Neuron (in vitro differentiated cells): ENCODE data around the gene DMGDH.
"Not testable (repeated sequence)": the region's sequence is repeated elsewhere in the genome, so short reads cannot be mapped to it uniquely, and the experiment has no call there.

ENCODE experiments used
- H2AFZ ChIP-seq: one replicate; pipeline ENCODE4 v1.6.1; 2013; ENCODE audit warnings: low read depth, mild to moderate bottlenecking, inconsistent platforms, low read length, moderate library complexity
- H3K27me3 ChIP-seq: one replicate; pipeline ENCODE4 v1.6.1; 2013; ENCODE audit warnings: low read length; ENCODE audit not compliant: insufficient read depth
- H3K36me3 ChIP-seq: one replicate; pipeline ENCODE4 v1.6.1; 2013; ENCODE audit warnings: low read length; ENCODE audit not compliant: insufficient read depth
- H3K4me1 ChIP-seq: one replicate; pipeline ENCODE4 v1.6.1; 2013; ENCODE audit warnings: low read length; ENCODE audit not compliant: insufficient read depth
- H3K4me3 ChIP-seq: 2 replicates; pipeline ENCODE4 v1.5.1; 2013; ENCODE audit warnings: mild to moderate bottlenecking, low read length, moderate library complexity
- H3K9me3 ChIP-seq: one replicate; pipeline ENCODE4 v1.6.1; 2013; ENCODE audit warnings: low read length

DMGDH gene

DNA sequence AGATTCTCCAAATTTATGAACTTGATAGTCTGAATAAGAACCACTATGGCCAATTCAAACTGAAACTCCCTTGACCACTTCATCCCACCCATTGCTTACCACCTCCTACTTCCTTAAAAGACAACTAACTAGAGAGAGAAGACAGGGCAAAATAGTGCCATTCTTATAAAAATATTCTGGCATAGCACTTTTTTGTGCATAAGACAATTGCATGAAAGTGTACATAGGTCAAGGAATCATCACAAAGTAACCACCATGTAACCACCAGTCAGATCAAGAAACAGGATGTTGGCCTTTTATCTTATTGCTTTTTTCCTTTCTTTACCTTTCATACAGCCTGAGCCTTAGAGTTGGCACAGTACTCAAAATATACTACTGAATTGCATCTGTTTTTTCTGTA, 76.3 kb downstream of the DMGDH start:
- no peaks in the 10 kb centered on the region for H3K36me3 ChIP-seq
- H3K27me3 ChIP-seq = peaks cover 3% of the 10 kb centered on the region
- peaks cover 12% of the 10 kb centered on the region for H3K4me1 ChIP-seq
- no peaks in the 10 kb centered on the region for H3K9me3 ChIP-seq
- H3K4me3 ChIP-seq = no peak overlapping the region
- no peak overlapping the region for H2AFZ ChIP-seq

- no peak overlapping the region for H3K4me3 ChIP-seq
- H3K27me3 ChIP-seq = peaks cover 3% of the 10 kb centered on the region
Measured at GRCh38 chr5:78992146-78992545, 77.3 kb downstream of the DMGDH start.

GRCh38 chr5:78989080-78989479, 80.4 kb downstream of the DMGDH start:
- peaks cover under 1% of the 10 kb centered on the region for H3K27me3 ChIP-seq
- H3K36me3 ChIP-seq = no peaks in the 10 kb centered on the region
- no peak overlapping the region for H3K4me3 ChIP-seq
- no peak overlapping the region for H2AFZ ChIP-seq
- H3K9me3 ChIP-seq = no peaks in the 10 kb centered on the region
- H3K4me1 ChIP-seq = peaks cover 12% of the 10 kb centered on the region

More at GRCh38 chr5:78992146-78992545, 77.3 kb downstream of the DMGDH start:
- H3K4me1 ChIP-seq = peaks cover 8% of the 10 kb centered on the region
- H3K36me3 ChIP-seq = no peaks in the 10 kb centered on the region
- H3K9me3 ChIP-seq = no peaks in the 10 kb centered on the region
- no peak overlapping the region for H2AFZ ChIP-seq

DNA sequence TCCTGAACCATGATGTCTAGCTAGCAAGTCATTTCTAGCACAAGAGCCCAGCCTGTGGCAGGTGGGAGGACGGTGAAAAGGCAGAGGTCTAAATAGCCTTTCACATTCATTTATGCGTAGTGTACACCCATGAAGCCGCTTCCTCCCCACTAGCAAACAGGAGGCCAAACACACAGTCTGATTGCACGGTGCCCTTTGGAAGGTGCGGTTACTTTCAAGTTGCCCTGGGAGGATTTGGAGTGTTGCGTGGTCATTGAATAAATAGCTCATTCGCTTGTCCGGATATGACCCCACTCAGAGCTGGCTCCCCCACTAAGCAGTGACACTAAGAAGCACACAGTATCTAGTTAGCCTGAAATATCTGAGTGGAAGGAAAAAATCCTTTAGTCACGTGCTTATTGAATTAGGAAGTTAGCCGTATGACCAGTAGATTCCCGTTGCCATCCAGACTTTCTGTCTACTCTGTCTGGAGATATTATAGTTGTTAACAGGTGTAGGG, 83.7 kb downstream of the DMGDH start:
- peaks cover 20% of the 10 kb centered on the region for H3K4me1 ChIP-seq
- no peaks in the 10 kb centered on the region for H3K9me3 ChIP-seq
- peak overlapping the region; percentile 91 for H2AFZ ChIP-seq
- no peaks in the 10 kb centered on the region for H3K36me3 ChIP-seq
- H3K27me3 ChIP-seq = no peaks in the 10 kb centered on the region
- peak overlapping the region; percentile 95 for H3K4me3 ChIP-seq

GRCh38 chr5:78985116-78985724, 84.3 kb downstream of the DMGDH start, which contains the start of gene ARSB:
ARSB (minus strand) TSS chr5:78985310; CDS start chr5:78985248, 62 bp downstream.
- H3K4me3 ChIP-seq = peak within 1 kb of the TSS; percentile 95
- peak within 1 kb of the TSS; percentile 91 for H2AFZ ChIP-seq
- H3K36me3 ChIP-seq = no peaks in the 10 kb centered on the region
- peaks cover 20% of the 10 kb centered on the region for H3K4me1 ChIP-seq
- H3K9me3 ChIP-seq = no peaks in the 10 kb centered on the region
- no peaks in the 10 kb centered on the region for H3K27me3 ChIP-seq

GRCh38 chr5:78984439-78985115, 84.9 kb downstream of the DMGDH start:
- Histone ChIP-seq H3K27me3 (no peaks in the 10 kb centered on the region), H2AFZ (peak overlapping the region; percentile 91), H3K36me3 (no peaks in the 10 kb centered on the region), H3K9me3 (no peaks in the 10 kb centered on the region), H3K4me1 (peaks cover 20% of the 10 kb centered on the region), H3K4me3 (peak overlapping the region; percentile 95)

DNA sequence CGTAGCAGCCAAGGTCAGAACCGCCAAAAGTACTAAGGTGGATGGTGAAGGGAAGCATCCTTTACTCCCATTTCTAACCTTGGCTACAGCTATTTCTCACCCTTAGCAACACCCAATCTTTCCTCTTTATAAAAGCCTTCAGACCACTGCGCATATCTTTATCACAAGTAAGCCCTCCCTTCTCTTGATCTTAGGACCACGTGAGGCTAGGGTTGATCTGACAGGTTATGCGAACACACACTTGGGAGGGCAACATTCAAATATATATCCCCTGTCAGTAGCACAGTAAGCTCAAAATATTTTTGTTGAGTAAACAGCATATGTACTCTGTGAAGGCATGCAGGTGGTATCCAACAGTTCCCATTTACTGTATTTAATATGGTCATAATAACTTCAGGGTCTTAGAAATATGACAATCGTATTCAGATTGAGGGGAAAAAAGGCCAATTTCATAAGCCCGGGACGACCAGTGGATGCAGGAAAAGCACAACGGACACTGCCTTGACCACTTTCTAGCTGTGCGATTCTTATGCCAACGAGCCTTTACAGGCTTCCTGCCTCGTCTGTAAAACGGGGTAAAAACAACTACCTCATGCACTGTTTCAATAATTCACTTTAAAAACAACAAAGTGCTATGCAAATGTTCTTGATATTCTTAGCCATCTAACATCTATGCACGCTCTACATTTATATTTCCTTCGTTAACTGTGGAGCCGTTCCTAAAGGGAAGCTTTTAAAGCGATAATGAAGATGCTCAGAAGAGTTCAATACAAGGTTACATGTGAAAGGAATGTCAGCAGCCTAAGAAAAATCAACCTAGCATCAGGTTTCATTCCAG, 85.7 kb downstream of the DMGDH start:
- H3K4me3 ChIP-seq = peak overlapping the region; percentile 95
- H3K4me1 ChIP-seq = peaks cover 20% of the 10 kb centered on the region
- H3K27me3 ChIP-seq = no peaks in the 10 kb centered on the region
- H2AFZ ChIP-seq = peak overlapping the region; percentile 91
- H3K9me3 ChIP-seq = no peaks in the 10 kb centered on the region
- no peaks in the 10 kb centered on the region for H3K36me3 ChIP-seq

- H3K4me3 ChIP-seq = peak overlapping the region; percentile 95
Measured at GRCh38 chr5:78983194-78983593, 86.3 kb downstream of the DMGDH start.

GRCh38 chr5:78979909-78980308, 89.6 kb downstream of the DMGDH start:
- no peaks in the 10 kb centered on the region for H3K27me3 ChIP-seq
- no peaks in the 10 kb centered on the region for H3K36me3 ChIP-seq
- no peaks in the 10 kb centered on the region for H3K9me3 ChIP-seq
- peaks cover 9% of the 10 kb centered on the region for H3K4me1 ChIP-seq
- no peak overlapping the region for H3K4me3 ChIP-seq
- no peak overlapping the region for H2AFZ ChIP-seq

More at GRCh38 chr5:78983194-78983593, 86.3 kb downstream of the DMGDH start:
- peaks cover 20% of the 10 kb centered on the region for H3K4me1 ChIP-seq
- H3K36me3 ChIP-seq, H2AFZ ChIP-seq, H3K27me3 ChIP-seq, H3K9me3 ChIP-seq: not testable (repeated sequence)

DNA sequence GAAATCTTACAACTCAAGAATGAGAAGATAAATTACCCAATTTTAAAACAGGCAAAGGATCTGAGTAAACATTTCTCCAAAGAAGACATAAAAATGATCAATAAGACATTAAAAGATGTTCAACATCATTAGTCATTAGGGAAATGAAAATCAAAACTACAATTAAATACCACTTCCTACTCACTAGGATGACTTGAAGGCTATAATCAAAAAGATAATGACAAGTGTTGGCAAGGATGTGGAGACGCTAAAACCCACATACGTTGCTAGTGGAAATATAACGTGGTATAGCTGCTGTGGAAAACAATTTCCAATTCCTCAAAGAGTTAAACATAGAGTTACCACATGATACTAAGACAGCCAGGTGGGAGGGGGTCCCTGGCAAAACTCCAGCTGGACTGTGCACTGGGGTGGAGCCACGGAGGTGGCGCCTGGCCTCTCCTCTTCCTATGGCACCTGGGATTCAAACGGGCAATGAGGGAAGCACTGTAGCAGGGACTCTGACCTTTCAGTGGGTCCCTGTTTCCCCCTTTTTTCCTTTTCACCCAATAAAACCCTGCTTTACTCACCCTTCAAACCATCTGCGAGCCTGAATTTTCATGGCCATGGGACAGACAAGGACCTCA, 90.2 kb downstream of the DMGDH start:
- H3K36me3 ChIP-seq = no peaks in the 10 kb centered on the region
- H3K4me1 ChIP-seq = peaks cover 9% of the 10 kb centered on the region
- no peaks in the 10 kb centered on the region for H3K27me3 ChIP-seq
- no peaks in the 10 kb centered on the region for H3K9me3 ChIP-seq
- no peak overlapping the region for H3K4me3 ChIP-seq
- no peak overlapping the region for H2AFZ ChIP-seq

- Histone ChIP-seq H3K27me3 (no peaks in the 10 kb centered on the region), H3K36me3 (no peaks in the 10 kb centered on the region), H3K4me3 (no peak overlapping the region), H3K9me3 (no peaks in the 10 kb centered on the region), H2AFZ (no peak overlapping the region), H3K4me1 (no peaks in the 10 kb centered on the region)
Measured at GRCh38 chr5:78975035-78975434, 94.4 kb downstream of the DMGDH start.

- H2AFZ ChIP-seq = no peak overlapping the region
- H3K4me1 ChIP-seq = no peaks in the 10 kb centered on the region
- H3K36me3 ChIP-seq = no peaks in the 10 kb centered on the region
- no peak overlapping the region for H3K4me3 ChIP-seq
- H3K27me3 ChIP-seq = no peaks in the 10 kb centered on the region
- no peaks in the 10 kb centered on the region for H3K9me3 ChIP-seq
Measured at GRCh38 chr5:78974601-78975000, 94.9 kb downstream of the DMGDH start.
